A673 (cell line): ENCODE measurements around the gene NFIB. TPM values are rescaled to one million over a fixed set of nuclear protein-coding genes. Genes with fewer than 3 reads are reported as not detected.
A peak's percentile ranks its signal among the peaks of the same experiment; 100 is the strongest.

Experiments
- Bru-seq: library from RNA; stranded (reverse); fragments of 400-500 nt; gene quantifications from one replicate; lab custom pipeline; 2021; lab: Mats Ljungman, UMichigan
- BruChase-seq, 2 experiments: library from RNA; stranded (reverse); fragments of 400-500 nt; gene quantifications; one replicate each; lab custom pipeline; 2021; lab: Mats Ljungman, UMichigan
- BruUV-seq: library from RNA; stranded (reverse); fragments of 400-500 nt; replicated peaks from 2 replicates; lab custom pipeline; 2021; lab: Mats Ljungman, UMichigan
- CTCF ChIA-PET: fragments of 300-600 bp; sonication (Branson Sonifier 250); formaldehyde crosslinking; loops from one replicate; lab custom pipeline; 2022; ENCODE audit warnings: antibody characterized with exemption; lab: Charles Lee
- POLR2A ChIA-PET: fragments of 300-600 bp; sonication (Branson Sonifier 250); formaldehyde crosslinking; loops from one replicate; lab custom pipeline; 2022; ENCODE audit warnings: antibody characterized with exemption; ENCODE audit not compliant: low non-redundant PET; lab: Charles Lee
- DNase-seq: peaks from one replicate; pipeline ENCODE4 v3.0.0-alpha.2; 2015; ENCODE audit warnings: low spot score
- H3K27ac ChIP-seq: fragments of 200-600 bp; sonication (generic); 2 replicates; pipeline ENCODE4 v1.5.1; 2016; ENCODE audit warnings: mixed run types, low read depth, mild to moderate bottlenecking, mixed read lengths, antibody characterized with exemption, low read length; ENCODE audit not compliant: poor library complexity, severe bottlenecking
- H3K27me3 ChIP-seq: fragments of 200-600 bp; sonication (generic); replicated peaks from 2 replicates; pipeline ENCODE4 v1.6.1; 2017; ENCODE audit warnings: mixed run types, low read depth, mild to moderate bottlenecking, mixed read lengths, antibody characterized with exemption, low read length; ENCODE audit not compliant: insufficient read depth, poor library complexity
- H3K36me3 ChIP-seq: fragments of 200-600 bp; sonication (generic); 2 replicates; pipeline ENCODE4 v1.6.1; 2016; ENCODE audit warnings: mixed run types, mild to moderate bottlenecking, mixed read lengths, antibody characterized with exemption, low read length; ENCODE audit not compliant: insufficient read depth, poor library complexity, severe bottlenecking
- H3K4me1 ChIP-seq: fragments of 200-600 bp; sonication (generic); 2 replicates; pipeline ENCODE4 v1.6.1; 2017; ENCODE audit warnings: mixed run types, mild to moderate bottlenecking, mixed read lengths, antibody characterized with exemption, low read length; ENCODE audit not compliant: insufficient read depth, poor library complexity, severe bottlenecking
- H3K4me3 ChIP-seq: fragments of 200-600 bp; sonication (generic); 2 replicates; pipeline ENCODE4 v1.5.1; 2016; ENCODE audit warnings: low read depth, mixed run types, mild to moderate bottlenecking, mixed read lengths, low read length; ENCODE audit not compliant: poor library complexity, severe bottlenecking
- H3K9me3 ChIP-seq: fragments of 200-600 bp; sonication (generic); 2 replicates; pipeline ENCODE4 v1.6.1; 2016; ENCODE audit warnings: mixed run types, low read depth, mild to moderate bottlenecking, mixed read lengths, antibody characterized with exemption, low read length; ENCODE audit not compliant: poor library complexity, severe bottlenecking
- EZH2 ChIP-seq: fragments of 200-600 bp; sonication (generic); IDR thresholded peaks from 2 replicates; pipeline ENCODE4 v1.6.1; 2017; ENCODE audit warnings: borderline replicate concordance, low read depth, mild to moderate bottlenecking, mixed read lengths, antibody characterized with exemption, low read length; ENCODE audit not compliant: poor library complexity, severe bottlenecking
- intact Hi-C: fragments of 100-400 bp; cut with micrococcal nuclease; formaldehyde crosslinking; loops from one replicate; pipeline ENCODE4 v1.10.0; 2022; ENCODE audit not compliant: unreplicated experiment
- long read RNA-seq: library from polyadenylated mRNA; stranded (forward); transcript quantifications from one replicate; pipeline ENCODE4 v2.0.0, GENCODE V29; 2022
- total RNA-seq: library from RNA; stranded (reverse); gene quantifications from 2 replicates; pipeline ENCODE4 v1.2.3, GENCODE V29; 2021
- TF ChIP-seq, protein P1 (sequence below): fragments of 300-800, 200-600 bp; sonication (generic); conservative IDR thresholded peaks from 2 replicates; pipeline ENCODE4 v1.5.1; 2017; ENCODE audit warnings: low read depth, mild to moderate bottlenecking, antibody characterized with exemption, low read length, moderate library complexity, mixed read lengths

Gene NFIB
- total RNA-seq = 41.2 and 42.9 TPM in 2 replicates
- Bru-seq, nascent RNA = percentile 83 among the genes with signal in this experiment
- percentile 76 among the genes with signal in this experiment for BruChase-seq, experiment 1, labeled RNA remaining after a 2-hour chase
- BruChase-seq, experiment 2, labeled RNA remaining after a 6-hour chase = percentile 79 among the genes with signal in this experiment
- long read RNA-seq, full-length matches to known transcripts = 19 of 38 reads
- long read RNA-seq, partial matches to known transcripts = 2 of 38 reads
- long read RNA-seq, other reads (novel, unspliced or antisense) = 17 of 38 reads

DNA sequence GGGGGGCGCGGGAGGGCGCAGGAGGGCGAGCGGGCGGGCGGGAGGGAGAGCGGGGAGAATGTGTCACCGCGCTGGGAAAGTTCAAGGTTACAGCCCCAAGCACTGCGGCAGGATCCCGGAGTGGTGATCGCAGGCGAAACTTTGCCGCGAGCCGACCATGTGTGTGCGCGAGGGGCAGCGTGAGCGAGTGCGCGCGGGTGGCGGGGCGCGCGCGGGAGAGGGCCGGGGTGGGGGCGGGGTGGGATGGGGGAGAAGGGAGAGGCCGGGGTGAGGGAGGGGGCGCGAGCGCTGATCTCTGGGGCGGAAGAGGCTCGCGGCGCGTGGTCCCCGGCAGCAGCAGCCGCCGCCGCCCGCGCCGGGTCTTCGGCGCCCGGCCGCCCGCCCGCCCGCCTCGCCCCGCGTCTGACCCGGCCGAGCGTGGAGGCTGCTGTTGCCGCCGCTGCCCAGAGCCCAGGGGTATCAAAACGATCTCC is at the start of gene NFIB:
Gene NFIB, minus strand, starts transcription at position 191 of the 473 bp plus-strand sequence. CDS start 630 bp downstream, outside the sequence.
- Histone ChIP-seq H3K27me3 (no peaks in the 10 kb centered on the region), H3K9me3 (no peaks in the 10 kb centered on the region), H3K4me3 (peak within 1 kb of the TSS; percentile 79), H3K27ac (peak within 1 kb of the TSS; percentile 93), H3K36me3 (no peaks in the 10 kb centered on the region), H3K4me1 (peaks cover 34% of the 10 kb centered on the region)
- ChIA-PET POLR2A (no interaction called here), CTCF (interaction anchor here (0.7 kb wide), 1 partner anchor 43 kb away, joined by 4 read pairs; no protein-coding TSS in a partner anchor)
- no peak for DNase-seq
- TF ChIP-seq, protein P1, sequence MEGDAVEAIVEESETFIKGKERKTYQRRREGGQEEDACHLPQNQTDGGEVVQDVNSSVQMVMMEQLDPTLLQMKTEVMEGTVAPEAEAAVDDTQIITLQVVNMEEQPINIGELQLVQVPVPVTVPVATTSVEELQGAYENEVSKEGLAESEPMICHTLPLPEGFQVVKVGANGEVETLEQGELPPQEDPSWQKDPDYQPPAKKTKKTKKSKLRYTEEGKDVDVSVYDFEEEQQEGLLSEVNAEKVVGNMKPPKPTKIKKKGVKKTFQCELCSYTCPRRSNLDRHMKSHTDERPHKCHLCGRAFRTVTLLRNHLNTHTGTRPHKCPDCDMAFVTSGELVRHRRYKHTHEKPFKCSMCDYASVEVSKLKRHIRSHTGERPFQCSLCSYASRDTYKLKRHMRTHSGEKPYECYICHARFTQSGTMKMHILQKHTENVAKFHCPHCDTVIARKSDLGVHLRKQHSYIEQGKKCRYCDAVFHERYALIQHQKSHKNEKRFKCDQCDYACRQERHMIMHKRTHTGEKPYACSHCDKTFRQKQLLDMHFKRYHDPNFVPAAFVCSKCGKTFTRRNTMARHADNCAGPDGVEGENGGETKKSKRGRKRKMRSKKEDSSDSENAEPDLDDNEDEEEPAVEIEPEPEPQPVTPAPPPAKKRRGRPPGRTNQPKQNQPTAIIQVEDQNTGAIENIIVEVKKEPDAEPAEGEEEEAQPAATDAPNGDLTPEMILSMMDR = no peak
- no peak for TF ChIP-seq EZH2
- BruUV-seq = no TSS peak
- intact Hi-C loops = no loop called here

DNA sequence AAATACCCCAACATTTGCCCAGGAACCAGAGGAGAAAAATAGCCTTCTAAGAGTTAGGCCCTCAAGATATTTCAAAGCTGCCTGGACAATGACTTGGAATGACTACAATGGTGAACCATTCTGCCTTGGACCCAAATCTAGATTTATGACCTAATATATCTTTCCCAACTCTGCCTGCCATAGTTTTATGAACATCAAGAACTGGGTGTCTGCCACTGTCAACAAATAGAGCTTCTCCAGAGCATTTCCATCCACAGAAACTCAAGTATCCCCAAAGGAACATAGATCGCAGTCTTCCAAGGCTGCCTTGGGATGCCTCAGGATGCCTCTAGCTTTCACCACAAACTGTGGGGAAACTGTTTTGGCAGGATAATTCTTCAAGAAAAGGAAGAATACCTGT is 48.2 kb upstream of the NFIB start:
- CTCF ChIA-PET = no interaction called here

DNA sequence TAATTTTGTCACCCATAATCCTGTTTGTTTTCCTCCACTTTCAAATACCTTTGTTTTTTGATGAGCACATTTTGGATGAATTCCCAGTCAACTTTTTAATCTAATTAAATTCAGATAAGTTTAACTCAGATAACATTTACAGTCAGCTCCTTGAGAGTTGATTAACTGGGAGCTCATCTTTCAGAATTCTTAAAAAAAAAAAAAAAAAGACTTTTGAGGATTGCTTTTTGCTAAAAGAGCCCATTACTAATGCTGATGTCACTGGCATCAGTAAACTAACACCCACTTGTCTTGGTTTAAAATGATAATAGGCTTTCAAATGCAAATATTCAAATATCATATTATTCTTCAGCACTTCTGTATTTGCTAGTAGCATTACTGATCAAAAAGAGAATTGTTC is 47.1 kb upstream of the NFIB start:
- no peaks in the 10 kb centered on the region for H3K36me3 ChIP-seq
- no peak for DNase-seq
- H3K9me3 ChIP-seq = no peaks in the 10 kb centered on the region
- CTCF ChIA-PET = interaction anchor here (0.5 kb wide), 1 partner anchor 14 kb away, joined by 3 read pairs; no protein-coding TSS in a partner anchor
- no peak overlapping the region for H3K4me3 ChIP-seq
- intact Hi-C loops = no loop called here
- no peak overlapping the region for H3K27ac ChIP-seq
- POLR2A ChIA-PET = no interaction called here
- peaks cover 7% of the 10 kb centered on the region for H3K4me1 ChIP-seq
- no peak for TF ChIP-seq EZH2
- TF ChIP-seq, protein P1 = no peak
- BruUV-seq = no TSS peak
- H3K27me3 ChIP-seq = no peaks in the 10 kb centered on the region

More for the DNA sequence above, 48.2 kb upstream of the NFIB start:
- POLR2A ChIA-PET = no interaction called here
- peaks cover 7% of the 10 kb centered on the region for H3K4me1 ChIP-seq
- DNase-seq = no peak
- no peak overlapping the region for H3K27ac ChIP-seq
- H3K4me3 ChIP-seq = no peak overlapping the region
- no peak for TF ChIP-seq EZH2
- TF ChIP-seq, protein P1 = no peak
- no peaks in the 10 kb centered on the region for H3K36me3 ChIP-seq
- BruUV-seq = no TSS peak
- H3K9me3 ChIP-seq = no peaks in the 10 kb centered on the region
- intact Hi-C loops = no loop called here
- H3K27me3 ChIP-seq = no peaks in the 10 kb centered on the region
